C4-2B (cell line): ENCODE measurements around the gene IL10.
A peak's percentile ranks its signal among the peaks of the same experiment; 100 is the strongest.

ENCODE experiments used
- ZFX ChIP-seq: fragments of 450-650 bp; IDR thresholded peaks from 2 replicates; pipeline ENCODE4 v1.6.1; 2017
- TF ChIP-seq, protein P1 (sequence below): fragments of 450-650 bp; conservative IDR thresholded peaks from 2 replicates; pipeline ENCODE4 v1.5.1; 2017; ENCODE audit warnings: mild to moderate bottlenecking

GRCh38 chr1:206809504-206810084 is 37.3 kb upstream of the IL10 start:
- TF ChIP-seq, protein P1, sequence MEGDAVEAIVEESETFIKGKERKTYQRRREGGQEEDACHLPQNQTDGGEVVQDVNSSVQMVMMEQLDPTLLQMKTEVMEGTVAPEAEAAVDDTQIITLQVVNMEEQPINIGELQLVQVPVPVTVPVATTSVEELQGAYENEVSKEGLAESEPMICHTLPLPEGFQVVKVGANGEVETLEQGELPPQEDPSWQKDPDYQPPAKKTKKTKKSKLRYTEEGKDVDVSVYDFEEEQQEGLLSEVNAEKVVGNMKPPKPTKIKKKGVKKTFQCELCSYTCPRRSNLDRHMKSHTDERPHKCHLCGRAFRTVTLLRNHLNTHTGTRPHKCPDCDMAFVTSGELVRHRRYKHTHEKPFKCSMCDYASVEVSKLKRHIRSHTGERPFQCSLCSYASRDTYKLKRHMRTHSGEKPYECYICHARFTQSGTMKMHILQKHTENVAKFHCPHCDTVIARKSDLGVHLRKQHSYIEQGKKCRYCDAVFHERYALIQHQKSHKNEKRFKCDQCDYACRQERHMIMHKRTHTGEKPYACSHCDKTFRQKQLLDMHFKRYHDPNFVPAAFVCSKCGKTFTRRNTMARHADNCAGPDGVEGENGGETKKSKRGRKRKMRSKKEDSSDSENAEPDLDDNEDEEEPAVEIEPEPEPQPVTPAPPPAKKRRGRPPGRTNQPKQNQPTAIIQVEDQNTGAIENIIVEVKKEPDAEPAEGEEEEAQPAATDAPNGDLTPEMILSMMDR = peak; percentile 72
- no peak for TF ChIP-seq ZFX
